Thoracic aorta (tissue), 2 donors: ENCODE measurements around the gene NDST3. TPM values are rescaled to one million over a fixed set of nuclear protein-coding genes. Genes with fewer than 3 reads are reported as not detected.

Experiments
- ATAC-seq: fragments of 150-250 bp; one replicate; pipeline ENCODE4 v1.8.0; 2017; ENCODE audit warnings: low read depth; ENCODE audit not compliant: insufficient number of reproducible peaks, low FRiP score
- DNase-seq: peaks from one replicate; pipeline ENCODE4 v3.0.0-alpha.2; 2020; ENCODE audit warnings: low spot score
- H3K27ac ChIP-seq, 2 donors: fragments of 200-600 bp; sonication (generic); 1 replicate in 1 of 2; 2 replicates in 1 of 2; pipeline ENCODE4 v1.5.1; 2016; ENCODE audit warnings: mild to moderate bottlenecking in 2 of 2, moderate library complexity in 2 of 2
- H3K27me3 ChIP-seq: fragments of 200-600 bp; sonication (generic); replicated peaks from 2 replicates; pipeline ENCODE4 v1.6.0; 2016; ENCODE audit warnings: mild to moderate bottlenecking; ENCODE audit not compliant: insufficient read depth
- H3K36me3 ChIP-seq: fragments of 200-600 bp; sonication (generic); one replicate; pipeline ENCODE4 v1.5.1; 2016
- H3K4me1 ChIP-seq, 2 donors: fragments of 200-600 bp; sonication (generic); 1 replicate in 1 of 2; 2 replicates in 1 of 2; pipeline versions ENCODE4 v1.5.1 to v1.6.0; 2016; ENCODE audit warnings: low read depth in 2 of 2, mild to moderate bottlenecking in 1 of 2; ENCODE audit not compliant: control insufficient read depth in 1 of 2
- H3K4me3 ChIP-seq: fragments of 200-600 bp; sonication (generic); 2 replicates; pipeline ENCODE4 v1.5.1; 2016; ENCODE audit warnings: mild to moderate bottlenecking
- H3K9me3 ChIP-seq: fragments of 200-600 bp; sonication (generic); 2 replicates; pipeline ENCODE4 v1.5.1; 2016
- total RNA-seq, 2 donors: library from RNA; depleted of rRNA; stranded (reverse); fragments of >200 nt; gene quantifications; one replicate each; pipeline versions ENCODE4 v1.1.0 to v1.2.3, GENCODE V29; 2016
- TF ChIP-seq, protein P1 (sequence below): fragments of 200-600 bp; sonication (generic); IDR thresholded peaks from one replicate; pipeline ENCODE4 v1.5.1; 2019; ENCODE audit warnings: antibody characterized with exemption

Gene NDST3
- total RNA-seq, 2 donors from 2014 or later: not detected

GRCh38 chr4:118037955-118038354 is 3.7 kb downstream of the NDST3 start:
- Histone ChIP-seq H3K27me3 (no peaks in the 10 kb centered on the region), H3K4me1 (peaks cover 0 to 9% of the 10 kb centered on the region in 2 donors), H3K36me3 (no peaks in the 10 kb centered on the region), H3K4me3 (no peak overlapping the region), H3K27ac (no peak overlapping the region), H3K9me3 (no peaks in the 10 kb centered on the region)
- no peak for DNase-seq
- TF ChIP-seq, protein P1, sequence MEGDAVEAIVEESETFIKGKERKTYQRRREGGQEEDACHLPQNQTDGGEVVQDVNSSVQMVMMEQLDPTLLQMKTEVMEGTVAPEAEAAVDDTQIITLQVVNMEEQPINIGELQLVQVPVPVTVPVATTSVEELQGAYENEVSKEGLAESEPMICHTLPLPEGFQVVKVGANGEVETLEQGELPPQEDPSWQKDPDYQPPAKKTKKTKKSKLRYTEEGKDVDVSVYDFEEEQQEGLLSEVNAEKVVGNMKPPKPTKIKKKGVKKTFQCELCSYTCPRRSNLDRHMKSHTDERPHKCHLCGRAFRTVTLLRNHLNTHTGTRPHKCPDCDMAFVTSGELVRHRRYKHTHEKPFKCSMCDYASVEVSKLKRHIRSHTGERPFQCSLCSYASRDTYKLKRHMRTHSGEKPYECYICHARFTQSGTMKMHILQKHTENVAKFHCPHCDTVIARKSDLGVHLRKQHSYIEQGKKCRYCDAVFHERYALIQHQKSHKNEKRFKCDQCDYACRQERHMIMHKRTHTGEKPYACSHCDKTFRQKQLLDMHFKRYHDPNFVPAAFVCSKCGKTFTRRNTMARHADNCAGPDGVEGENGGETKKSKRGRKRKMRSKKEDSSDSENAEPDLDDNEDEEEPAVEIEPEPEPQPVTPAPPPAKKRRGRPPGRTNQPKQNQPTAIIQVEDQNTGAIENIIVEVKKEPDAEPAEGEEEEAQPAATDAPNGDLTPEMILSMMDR: no peak
- ATAC-seq: no peak

- DNase-seq: no peak
- TF ChIP-seq, protein P1: no peak
- Histone ChIP-seq H3K4me3 (no peak overlapping the region), H3K27ac (no peak overlapping the region), H3K27me3 (no peaks in the 10 kb centered on the region), H3K9me3 (peaks cover 5% of the 10 kb centered on the region), H3K36me3 (no peaks in the 10 kb centered on the region), H3K4me1 (no peaks in the 10 kb centered on the region)
- no peak for ATAC-seq
Observed at GRCh38 chr4:118046323-118046722, 12.0 kb downstream of the NDST3 start.

- H3K4me1 ChIP-seq: no peaks in the 10 kb centered on the region
- H3K9me3 ChIP-seq: peaks cover 5% of the 10 kb centered on the region
- no peak for DNase-seq
- no peak overlapping the region for H3K4me3 ChIP-seq
- ATAC-seq: no peak
- TF ChIP-seq, protein P1: no peak
- H3K27me3 ChIP-seq: no peaks in the 10 kb centered on the region
- no peaks in the 10 kb centered on the region for H3K36me3 ChIP-seq
- H3K27ac ChIP-seq: no peak overlapping the region
Observed at GRCh38 chr4:118047043-118047442, 12.8 kb downstream of the NDST3 start.

GRCh38 chr4:118058955-118059354 is 24.7 kb downstream of the NDST3 start:
- Histone ChIP-seq H3K36me3 (no peaks in the 10 kb centered on the region), H3K9me3 (no peaks in the 10 kb centered on the region), H3K4me3 (no peak overlapping the region), H3K27ac (no peak overlapping the region), H3K4me1 (no peaks in the 10 kb centered on the region), H3K27me3 (no peaks in the 10 kb centered on the region)
- ATAC-seq: no peak
- DNase-seq: no peak
- TF ChIP-seq, protein P1: no peak

- no peaks in the 10 kb centered on the region for H3K36me3 ChIP-seq
- no peak for ATAC-seq
- H3K9me3 ChIP-seq: no peaks in the 10 kb centered on the region
- no peak for DNase-seq
- TF ChIP-seq, protein P1: no peak
- H3K4me1 ChIP-seq: no peaks in the 10 kb centered on the region
- no peak overlapping the region for H3K27ac ChIP-seq
- no peaks in the 10 kb centered on the region for H3K27me3 ChIP-seq
- no peak overlapping the region for H3K4me3 ChIP-seq
Observed at GRCh38 chr4:118059397-118059796, 25.1 kb downstream of the NDST3 start.
